HG02981 (cell line): ENCODE results near the gene PPP4R1.
"Not testable (repeated sequence)": the region's sequence is repeated elsewhere in the genome, so short reads cannot be mapped to it uniquely, and the experiment has no call there.

Source experiments
- ATAC-seq: cut with Tn5 transposase; IDR thresholded peaks from one replicate; pipeline ENCODE4 v1.9.1; 2021; ENCODE audit warnings: mild to moderate bottlenecking, moderate library complexity; ENCODE audit not compliant: unreplicated experiment

PPP4R1 gene

GRCh38 chr18:9614401-9615279 lies at the start of gene PPP4R1:
TSS of gene PPP4R1 (minus strand) at chr18:9614559. CDS start at chr18:9614484, 75 bp downstream.
- ATAC-seq = peak; percentile 57

- ATAC-seq = no peak
Observed at GRCh38 chr18:9663377-9663776, 49.0 kb upstream of the PPP4R1 start.

- ATAC-seq = no peak
Observed at GRCh38 chr18:9661564-9661963, 47.2 kb upstream of the PPP4R1 start.

- ATAC-seq = no peak
Observed at GRCh38 chr18:9659499-9660375, 45.4 kb upstream of the PPP4R1 start.

GRCh38 chr18:9658087-9658641 lies 43.8 kb upstream of the PPP4R1 start:
- ATAC-seq = no peak

GRCh38 chr18:9655232-9655767 lies 40.9 kb upstream of the PPP4R1 start:
- no peak for ATAC-seq

GRCh38 chr18:9653390-9653789 lies 39.0 kb upstream of the PPP4R1 start:
- ATAC-seq = no peak

- no peak for ATAC-seq
Observed at GRCh38 chr18:9649164-9649540, 34.8 kb upstream of the PPP4R1 start.

- ATAC-seq = no peak
Observed at GRCh38 chr18:9648431-9649163, 34.2 kb upstream of the PPP4R1 start.

- no peak for ATAC-seq
Observed at GRCh38 chr18:9647496-9648323, 33.4 kb upstream of the PPP4R1 start.

- ATAC-seq = no peak
Observed at GRCh38 chr18:9643549-9643948, 29.2 kb upstream of the PPP4R1 start.

- no peak for ATAC-seq
Observed at GRCh38 chr18:9642799-9643462, 28.6 kb upstream of the PPP4R1 start.

GRCh38 chr18:9641081-9641480 lies 26.7 kb upstream of the PPP4R1 start:
- ATAC-seq = not testable (repeated sequence)

- no peak for ATAC-seq
Observed at GRCh38 chr18:9638886-9639285, 24.5 kb upstream of the PPP4R1 start.

- ATAC-seq = no peak
Observed at GRCh38 chr18:9637036-9637767, 22.8 kb upstream of the PPP4R1 start.

- ATAC-seq = no peak
Observed at GRCh38 chr18:9634856-9635255, 20.5 kb upstream of the PPP4R1 start.

GRCh38 chr18:9631814-9632496 lies 17.6 kb upstream of the PPP4R1 start:
- no peak for ATAC-seq

GRCh38 chr18:9630444-9630843 lies 16.1 kb upstream of the PPP4R1 start:
- ATAC-seq = no peak
